Measurements from ENCODE around the gene ANP32E. TPM values are rescaled to one million over a fixed set of nuclear protein-coding genes. Genes with fewer than 3 reads are reported as not detected.
"Not testable (repeated sequence)": the region's sequence is repeated elsewhere in the genome, so short reads cannot be mapped to it uniquely, and the experiment has no call there.

The ANP32E gene
- total and polyA plus RNA-seq, 7 experiments from 2014 or later = 35.6 to 156 (median 44.8) TPM

DNA sequence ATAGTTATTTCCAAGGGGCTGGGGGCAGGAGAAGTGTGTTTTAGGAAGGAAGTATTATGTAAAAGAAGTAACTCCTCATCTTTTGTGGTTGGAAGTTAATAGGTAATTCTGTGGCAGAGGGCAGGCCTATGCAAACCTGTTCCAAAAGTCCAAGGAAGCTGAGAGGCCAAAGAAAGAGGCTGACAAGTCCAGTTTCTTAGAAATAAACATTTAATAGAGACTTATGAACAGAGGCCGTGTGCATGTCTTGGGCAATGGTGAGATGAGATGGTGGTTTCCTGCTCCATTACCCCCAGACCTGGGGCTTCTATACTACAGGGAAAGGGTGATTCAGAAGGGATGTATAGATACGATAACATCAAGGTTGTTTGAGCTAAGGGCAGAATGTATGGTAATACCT is 14.0 kb upstream of the ANP32E start:
- no peak for ATAC-seq
- intact Hi-C loops (cut with micrococcal nuclease) = no loop called here
- Mint-ChIP-seq H3K27me3 (peaks cover 0 to 23% (median 5%) of the 10 kb centered on the region in 5 donors), H3K4me3 (no peak overlapping the region), H3K9me3 (no peaks in the 10 kb centered on the region), H3K4me1 (no peaks in the 10 kb centered on the region), H3K36me3 (no peaks in the 10 kb centered on the region), H3K27ac (no peak overlapping the region)
- H3K27me3 ChIP-seq (ENCODE audit: control insufficient read depth in 2 of 2, insufficient read depth in 2 of 2, low read length in 2 of 2) = no peaks in the 10 kb centered on the region
- no peak for DNase-seq
- no peaks in the 10 kb centered on the region for H3K36me3 ChIP-seq (ENCODE audit: control insufficient read depth in 2 of 3, insufficient read depth in 3 of 3, low read length in 3 of 3)
- no peaks in the 10 kb centered on the region for H3K9me3 ChIP-seq (ENCODE audit: control insufficient read depth in 2 of 3, low read length in 3 of 3)
- no peak overlapping the region for H3K27ac ChIP-seq (ENCODE audit: low read depth, low read length)
- no peaks in the 10 kb centered on the region for H3K4me1 ChIP-seq (ENCODE audit: control insufficient read depth in 2 of 2, insufficient read depth in 2 of 2, low read length in 2 of 2)
- POLR2A ChIA-PET = interaction anchor here (0.6 to 1.1 kb wide), 2 partner anchors 20 to 735 kb away, joined by 3 read pairs; no protein-coding TSS in a partner anchor
- no peak overlapping the region for H3K4me3 ChIP-seq (ENCODE audit: low read length)
- CTCF ChIA-PET = no interaction called here

DNA sequence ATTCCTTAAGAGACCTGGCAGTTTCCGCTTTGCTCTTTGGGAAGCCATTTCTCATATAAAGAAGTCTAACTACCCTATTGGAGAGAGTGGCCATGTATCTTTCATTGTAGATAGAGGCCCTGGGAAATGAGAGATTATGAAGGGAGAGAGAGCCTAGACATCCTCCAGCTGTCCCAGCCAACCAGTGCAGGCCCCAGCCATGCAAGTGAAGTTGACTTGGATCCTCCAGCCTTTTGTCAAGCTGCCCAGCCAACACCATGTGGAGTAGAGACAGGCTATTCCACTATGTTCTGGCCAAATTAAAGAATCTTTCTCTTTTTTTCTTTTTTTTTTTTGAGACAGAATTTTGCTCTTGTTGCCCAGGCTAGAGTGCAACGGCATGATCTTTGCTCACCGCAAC is 7.1 kb upstream of the ANP32E start:
- ChIA-PET POLR2A (interaction anchor here (0.7 to 1.0 kb wide), 2 partner anchors 9 to 588 kb away, joined by 3 read pairs; no protein-coding TSS in a partner anchor), CTCF (interaction anchor here (0.5 kb wide), 1 partner anchor 67 kb away, joined by 3 read pairs; no protein-coding TSS in a partner anchor)
- Histone ChIP-seq H3K36me3 (ENCODE audit: control insufficient read depth in 2 of 3, insufficient read depth in 3 of 3, low read length in 3 of 3) (no peaks in the 10 kb centered on the region), H3K4me3 (ENCODE audit: low read length) (no peak overlapping the region), H3K4me1 (ENCODE audit: control insufficient read depth in 2 of 2, insufficient read depth in 2 of 2, low read length in 2 of 2) (no peaks in the 10 kb centered on the region), H3K9me3 (ENCODE audit: control insufficient read depth in 2 of 3, low read length in 3 of 3) (no peaks in the 10 kb centered on the region), H3K27ac (ENCODE audit: low read depth, low read length) (no peak overlapping the region), H3K27me3 (ENCODE audit: control insufficient read depth in 2 of 2, insufficient read depth in 2 of 2, low read length in 2 of 2) (no peaks in the 10 kb centered on the region)
- H3K4me3 Mint-ChIP-seq = no peak overlapping the region
- no peak overlapping the region for H3K27ac Mint-ChIP-seq
- DNase-seq = no peak
- intact Hi-C loops (cut with micrococcal nuclease) = no loop called here
- no peaks in the 10 kb centered on the region for H3K36me3 Mint-ChIP-seq
- no peak for ATAC-seq
- H3K9me3 Mint-ChIP-seq = no peaks in the 10 kb centered on the region
- H3K4me1 Mint-ChIP-seq = peaks cover 0 to 6% (median 0%) of the 10 kb centered on the region in 7 donors
- peaks cover 0 to 12% (median 0%) of the 10 kb centered on the region in 5 donors for H3K27me3 Mint-ChIP-seq

DNA sequence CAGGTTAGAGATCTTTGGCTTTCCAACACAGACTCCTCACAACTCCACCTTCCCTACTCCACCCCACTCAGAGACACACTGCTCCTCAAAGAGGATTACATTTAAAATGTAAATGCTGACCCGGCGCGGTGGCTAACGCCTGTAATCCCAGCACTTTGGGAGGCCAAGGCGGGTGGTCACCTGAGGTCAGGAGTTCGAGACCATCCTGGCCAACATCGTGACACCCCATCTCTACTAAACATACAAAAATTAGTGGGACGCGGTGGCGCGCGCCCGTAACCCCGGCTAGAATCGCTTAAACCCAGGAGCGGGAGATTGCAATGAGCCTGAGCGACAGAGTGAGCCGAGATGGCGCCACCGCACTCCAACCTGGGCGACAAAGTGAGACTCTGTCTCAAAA is 1.8 kb upstream of the ANP32E start:
- H3K4me3 ChIP-seq (ENCODE audit: low read length) = no peak overlapping the region
- H3K9me3 Mint-ChIP-seq = no peaks in the 10 kb centered on the region
- peaks cover 0 to 12% (median 0%) of the 10 kb centered on the region in 3 experiments for H3K36me3 ChIP-seq (ENCODE audit: control insufficient read depth in 2 of 3, insufficient read depth in 3 of 3, low read length in 3 of 3)
- DNase-seq (no peak), ATAC-seq (no peak)
- ChIA-PET CTCF (no interaction called here), POLR2A (interaction anchor here (2.9 kb wide), 1 partner anchor 126 kb away, joined by 19 read pairs; the partner anchor contains the start of gene RPRD2)
- peak overlapping the region in 1 of 9 donors; percentile 7 for H3K27ac Mint-ChIP-seq
- H3K4me3 Mint-ChIP-seq = peak overlapping the region in 5 of 10 donors; percentile 12 to 48 (median 42)
- H3K27me3 Mint-ChIP-seq = peaks cover 0 to 4% (median 0%) of the 10 kb centered on the region in 5 donors
- H3K36me3 Mint-ChIP-seq = peaks cover 0 to 6% (median 0%) of the 10 kb centered on the region in 5 donors
- H3K27ac ChIP-seq (ENCODE audit: low read depth, low read length) = no peak overlapping the region
- intact Hi-C loops (cut with micrococcal nuclease) = loop anchor here in 1 of 2 donors (2.0 to 10.0 kb wide), 3 partner anchors 217 to 819 kb away; partner anchors contain the start of gene GOLPH3L
- H3K4me1 Mint-ChIP-seq = peaks cover 11 to 23% (median 18%) of the 10 kb centered on the region in 7 donors
- no peaks in the 10 kb centered on the region for H3K27me3 ChIP-seq (ENCODE audit: control insufficient read depth in 2 of 2, insufficient read depth in 2 of 2, low read length in 2 of 2)
- H3K4me1 ChIP-seq (ENCODE audit: control insufficient read depth in 2 of 2, insufficient read depth in 2 of 2, low read length in 2 of 2) = peaks cover 0 to 7% of the 10 kb centered on the region in 2 donors
- no peaks in the 10 kb centered on the region for H3K9me3 ChIP-seq (ENCODE audit: control insufficient read depth in 2 of 3, low read length in 3 of 3)

DNA sequence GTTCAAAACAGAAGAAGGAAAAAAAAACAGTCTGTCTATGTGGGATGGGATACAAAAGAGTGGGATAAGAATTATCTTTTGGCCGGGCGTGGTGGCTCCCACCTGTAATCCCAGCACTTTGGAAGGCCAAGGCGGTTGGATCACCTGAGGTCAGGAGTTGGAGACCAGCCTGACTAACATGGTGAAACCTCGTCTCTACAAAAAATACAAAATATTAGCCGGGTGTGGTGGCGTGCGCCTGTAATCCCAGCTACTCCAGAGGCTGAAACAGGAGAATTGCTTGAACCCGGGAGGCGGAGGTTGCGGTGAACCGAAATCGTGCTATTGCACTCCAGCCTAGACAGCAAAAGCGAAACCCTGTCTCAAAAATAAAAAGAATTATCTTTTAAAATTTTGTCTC is 1.3 kb upstream of the ANP32E start:
- H3K9me3 Mint-ChIP-seq; H3K36me3 Mint-ChIP-seq; H3K4me3 ChIP-seq (ENCODE audit: low read length); DNase-seq; H3K4me1 ChIP-seq (ENCODE audit: control insufficient read depth in 2 of 2, insufficient read depth in 2 of 2, low read length in 2 of 2); H3K27me3 Mint-ChIP-seq; H3K27me3 ChIP-seq (ENCODE audit: control insufficient read depth in 2 of 2, insufficient read depth in 2 of 2, low read length in 2 of 2); H3K9me3 ChIP-seq (ENCODE audit: control insufficient read depth in 2 of 3, low read length in 3 of 3); CTCF ChIA-PET; H3K27ac ChIP-seq (ENCODE audit: low read depth, low read length); ATAC-seq: not testable (repeated sequence)
- intact Hi-C loops (cut with micrococcal nuclease) = loop anchor here in 1 of 2 donors (2.0 to 10.0 kb wide), 3 partner anchors 218 to 820 kb away; partner anchors contain the start of gene GOLPH3L
- Mint-ChIP-seq H3K27ac (peak overlapping the region in 2 of 9 donors; percentile 13 to 32), H3K4me3 (peak overlapping the region in 3 of 10 donors; percentile 34 to 60 (median 48)), H3K4me1 (peaks cover 11 to 22% (median 18%) of the 10 kb centered on the region in 7 donors)
- POLR2A ChIA-PET = interaction anchor here (1.4 to 2.9 kb wide), 2 partner anchors 9 to 127 kb away, joined by 3 to 19 read pairs; partner anchors contain the start of gene RPRD2
- peaks cover 0 to 12% (median 0%) of the 10 kb centered on the region in 3 experiments for H3K36me3 ChIP-seq (ENCODE audit: control insufficient read depth in 2 of 3, insufficient read depth in 3 of 3, low read length in 3 of 3)

DNA sequence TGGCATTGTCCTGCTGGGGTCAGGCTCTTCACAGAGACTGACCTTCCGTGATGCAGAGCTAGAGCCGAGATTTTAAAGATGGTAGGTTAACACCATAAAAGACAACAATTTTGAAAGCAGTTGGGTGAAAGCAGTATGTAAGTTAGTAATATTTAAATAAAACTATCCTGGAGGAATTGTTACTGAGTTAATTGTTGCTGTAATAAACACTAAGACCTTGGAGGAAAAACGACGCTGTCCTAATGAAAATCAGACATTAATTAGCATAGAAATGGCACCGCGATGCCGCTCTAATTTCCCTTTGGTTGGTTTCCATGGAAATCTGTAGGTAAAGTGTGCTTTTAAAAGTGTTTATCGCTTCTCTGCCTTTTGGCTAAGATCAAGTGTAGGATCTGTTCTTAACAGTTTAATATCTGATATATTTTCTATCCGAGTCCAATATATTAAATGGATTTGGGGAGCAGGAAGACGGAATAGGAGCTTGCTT is 745 bp upstream of the ANP32E start:
- peak overlapping the region; percentile 59 for H3K27ac ChIP-seq (ENCODE audit: low read depth, low read length)
- H3K27me3 ChIP-seq (ENCODE audit: control insufficient read depth in 2 of 2, insufficient read depth in 2 of 2, low read length in 2 of 2) = no peaks in the 10 kb centered on the region
- Mint-ChIP-seq H3K36me3 (peaks cover 0 to 6% (median 0%) of the 10 kb centered on the region in 5 donors), H3K4me3 (peak overlapping the region in 2 of 10 donors; percentile 10 to 60), H3K9me3 (no peaks in the 10 kb centered on the region), H3K27me3 (peaks cover 0 to 4% (median 0%) of the 10 kb centered on the region in 5 donors), H3K4me1 (peaks cover 11 to 22% (median 18%) of the 10 kb centered on the region in 7 donors), H3K27ac (peak overlapping the region in 2 of 9 donors; percentile 13 to 32)
- no peaks in the 10 kb centered on the region for H3K9me3 ChIP-seq (ENCODE audit: control insufficient read depth in 2 of 3, low read length in 3 of 3)
- ChIA-PET CTCF (no interaction called here), POLR2A (interaction anchor here (0.8 to 3.8 kb wide), 4 partner anchors 10 to 127 kb away, joined by 3 to 21 read pairs (median 12); partner anchors contain the start of gene RPRD2)
- peaks cover 0 to 7% of the 10 kb centered on the region in 2 donors for H3K4me1 ChIP-seq (ENCODE audit: control insufficient read depth in 2 of 2, insufficient read depth in 2 of 2, low read length in 2 of 2)
- H3K4me3 ChIP-seq (ENCODE audit: low read length) = peak overlapping the region; percentile 98
- DNase-seq (no peak), ATAC-seq (no peak)
- intact Hi-C loops (cut with micrococcal nuclease) = loop anchor here (1.0 to 10.0 kb wide), 14 partner anchors 32 to 820 kb away; partner anchors contain the start of genes MRPS21 (in 2 of the 2), APH1A (in 1 of the 2), ARNT (in 1 of the 2) and CIART (in 1 of the 2)
- H3K36me3 ChIP-seq (ENCODE audit: control insufficient read depth in 2 of 3, insufficient read depth in 3 of 3, low read length in 3 of 3) = peaks cover 0 to 12% (median 0%) of the 10 kb centered on the region in 3 experiments

DNA sequence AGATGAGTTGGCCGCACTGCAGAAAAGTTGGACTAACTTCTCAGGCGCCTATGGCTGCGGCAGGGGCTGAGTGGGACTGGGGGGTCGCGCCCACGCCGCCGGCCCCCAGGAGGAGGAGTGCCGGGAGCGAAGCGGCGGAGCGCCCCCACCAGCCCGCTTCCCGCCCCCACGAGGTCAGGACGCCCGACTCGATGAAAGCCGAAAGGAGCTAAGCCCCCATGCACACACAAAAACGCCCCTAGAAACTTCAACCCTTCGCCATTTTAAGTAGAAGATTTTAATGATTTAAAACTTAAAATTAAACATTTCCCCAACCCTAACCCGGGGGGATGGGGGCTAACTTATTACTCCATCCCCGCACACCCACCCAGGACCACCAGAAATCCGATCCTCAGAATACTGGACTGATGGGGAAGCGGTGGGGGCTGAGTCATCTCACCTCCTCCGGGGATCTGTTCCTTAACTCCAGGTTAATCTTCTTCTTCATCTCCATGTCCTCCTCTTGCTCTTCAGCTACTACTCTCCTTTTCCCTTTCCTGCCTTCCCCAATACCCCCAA is 539 bp downstream of the ANP32E start:
- H3K36me3 ChIP-seq (ENCODE audit: control insufficient read depth in 2 of 3, insufficient read depth in 3 of 3, low read length in 3 of 3) = peaks cover 0 to 12% (median 0%) of the 10 kb centered on the region in 3 experiments
- Mint-ChIP-seq H3K4me3 (no peak overlapping the region), H3K27ac (no peak overlapping the region), H3K9me3 (no peaks in the 10 kb centered on the region), H3K36me3 (peaks cover 0 to 6% (median 0%) of the 10 kb centered on the region in 5 donors), H3K4me1 (peaks cover 11 to 22% (median 18%) of the 10 kb centered on the region in 7 donors), H3K27me3 (peaks cover 0 to 2% (median 0%) of the 10 kb centered on the region in 5 donors)
- peak overlapping the region; percentile 98 for H3K4me3 ChIP-seq (ENCODE audit: low read length)
- H3K27ac ChIP-seq (ENCODE audit: low read depth, low read length) = peak overlapping the region; percentile 97
- ChIA-PET CTCF (interaction anchor here (0.9 kb wide), 1 partner anchor 21 kb away, joined by 3 read pairs; no protein-coding TSS in a partner anchor), POLR2A (interaction anchor here (0.6 to 3.9 kb wide), 14 partner anchors 21 to 645 kb away, joined by 3 to 28 read pairs (median 4); partner anchors contain the start of genes PLEKHO1 and RPRD2)
- DNase-seq = peak in 6 of 9 donors; percentile 18 to 37 (median 32)
- intact Hi-C loops (cut with micrococcal nuclease) = loop anchor here in 1 of 2 donors (2.0 to 10.0 kb wide), 2 partner anchors 85 to 219 kb away; no protein-coding TSS in a partner anchor
- H3K4me1 ChIP-seq (ENCODE audit: control insufficient read depth in 2 of 2, insufficient read depth in 2 of 2, low read length in 2 of 2) = peaks cover 0 to 7% of the 10 kb centered on the region in 2 donors
- H3K9me3 ChIP-seq (ENCODE audit: control insufficient read depth in 2 of 3, low read length in 3 of 3) = no peaks in the 10 kb centered on the region
- no peak for ATAC-seq
- H3K27me3 ChIP-seq (ENCODE audit: control insufficient read depth in 2 of 2, insufficient read depth in 2 of 2, low read length in 2 of 2) = no peaks in the 10 kb centered on the region

Measured in naive thymus-derived CD4-positive, alpha-beta T cell (primary cell).